ENCODE results near the gene EIF3C.
"Not testable (repeated sequence)": the region's sequence is repeated elsewhere in the genome, so short reads cannot be mapped to it uniquely, and the experiment has no call there.

The EIF3C gene

GRCh38 chr16:28749997-28750465 lies 38.8 kb downstream of the EIF3C start:
- DNase-seq = not testable (repeated sequence)

- DNase-seq = not testable (repeated sequence)
These were observed 39.3 kb downstream of the EIF3C start for GRCh38 chr16:28750469-28751067.

GRCh38 chr16:28751487-28751886 lies 40.2 kb downstream of the EIF3C start, which contains the start of gene NPIPB9:
NPIPB9 (plus strand) TSS chr16:28751787.
- DNase-seq = not testable (repeated sequence)

- DNase-seq = not testable (repeated sequence)
These were observed 70.4 kb downstream of the EIF3C start for GRCh38 chr16:28781697-28782096.

- DNase-seq = not testable (repeated sequence)
These were observed 71.1 kb downstream of the EIF3C start for GRCh38 chr16:28782357-28782756.
